Measurements from ENCODE around the gene GRK5.
"Not testable (repeated sequence)": the region's sequence is repeated elsewhere in the genome, so short reads cannot be mapped to it uniquely, and the experiment has no call there.

The GRK5 gene

DNA sequence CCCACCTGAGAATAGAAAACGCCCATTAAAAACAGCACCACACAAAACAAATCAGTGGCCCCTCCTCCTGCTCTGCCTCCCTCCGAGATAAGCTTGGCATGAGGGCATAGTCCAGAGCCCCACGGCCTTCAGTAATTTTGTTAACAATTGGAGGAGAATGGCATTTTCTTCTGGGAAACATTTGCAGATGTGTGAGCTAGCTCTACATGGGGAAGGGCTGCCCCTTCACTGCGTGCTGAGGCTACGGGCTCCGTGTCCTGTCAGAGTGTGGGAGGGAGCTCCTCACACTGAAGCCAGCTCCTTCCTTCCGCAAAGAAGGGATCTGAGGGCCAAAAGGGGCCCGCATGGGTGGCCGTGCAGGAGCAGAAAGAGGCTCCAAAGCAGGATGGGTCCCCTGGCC is 15.2 kb downstream of the GRK5 start:
- DNase-seq (ENCODE audit: low spot score): peak; percentile 30

DNA sequence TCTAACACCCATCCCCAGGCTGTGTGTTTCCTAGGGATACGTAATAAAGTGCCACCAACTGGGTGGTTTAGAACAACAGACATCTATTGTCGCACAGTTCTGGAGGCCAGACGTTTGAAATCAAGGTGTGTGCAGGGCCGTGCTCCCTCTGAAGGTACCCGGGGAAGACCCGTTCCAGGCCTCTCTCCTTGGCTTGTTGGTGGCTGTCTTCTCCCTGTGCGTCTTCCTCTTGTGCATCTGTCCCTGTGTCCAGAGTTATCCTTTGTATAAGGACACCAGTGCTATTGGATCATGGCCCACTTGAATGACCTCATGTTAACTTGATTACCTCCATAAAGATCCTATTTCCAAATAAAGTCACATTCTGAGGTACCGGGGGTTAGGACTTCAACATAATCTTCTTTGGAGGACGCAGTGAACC is 15.6 kb downstream of the GRK5 start:
- no peak for DNase-seq (ENCODE audit: low spot score)

DNA sequence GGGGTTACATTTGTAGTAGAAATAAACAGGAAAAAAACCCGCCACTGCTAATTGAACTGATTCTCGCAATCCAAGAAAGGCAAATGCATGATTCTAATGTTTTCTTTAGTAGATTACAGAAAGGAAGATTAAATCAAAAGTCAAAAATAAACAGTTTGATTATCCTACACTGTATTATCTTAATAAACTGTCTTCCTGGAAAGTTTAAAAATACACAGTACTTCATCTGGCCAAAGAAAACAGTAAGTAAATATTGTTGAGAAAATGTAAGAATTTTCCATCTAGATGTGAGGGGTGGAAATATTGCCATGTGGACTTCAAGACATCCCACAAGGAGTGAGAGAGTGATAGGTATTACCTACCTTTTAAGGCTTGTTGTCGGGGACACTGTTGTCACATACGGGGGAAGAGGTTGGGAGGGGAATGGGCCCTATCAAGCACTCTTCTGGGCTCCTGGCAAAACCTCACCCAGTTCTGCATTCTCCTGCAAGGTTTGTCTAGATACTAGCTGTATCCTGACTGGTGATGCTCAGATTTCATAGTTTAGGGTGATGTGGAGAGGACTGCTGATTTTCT is 17.8 kb downstream of the GRK5 start:
- DNase-seq (ENCODE audit: low spot score): no peak

DNA sequence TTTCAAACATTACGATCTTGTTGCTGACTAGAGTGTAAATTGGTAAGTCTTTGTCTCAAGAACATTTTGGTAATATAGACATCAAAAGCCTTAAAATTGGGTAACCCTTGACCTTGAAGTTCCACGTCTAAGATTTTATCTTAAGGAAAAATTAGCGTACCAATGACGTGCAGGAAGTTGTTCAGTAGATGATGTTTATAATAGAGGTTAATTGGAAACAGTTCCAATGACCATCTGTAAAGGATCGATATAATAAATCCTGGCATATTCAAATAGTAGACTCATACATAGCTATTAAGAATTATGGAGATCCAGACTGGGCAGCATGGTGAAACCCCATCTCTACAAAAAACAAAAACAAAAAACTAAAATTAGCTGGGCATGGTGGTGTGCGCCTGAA is 20.5 kb downstream of the GRK5 start:
- DNase-seq (ENCODE audit: low spot score): no peak

DNA sequence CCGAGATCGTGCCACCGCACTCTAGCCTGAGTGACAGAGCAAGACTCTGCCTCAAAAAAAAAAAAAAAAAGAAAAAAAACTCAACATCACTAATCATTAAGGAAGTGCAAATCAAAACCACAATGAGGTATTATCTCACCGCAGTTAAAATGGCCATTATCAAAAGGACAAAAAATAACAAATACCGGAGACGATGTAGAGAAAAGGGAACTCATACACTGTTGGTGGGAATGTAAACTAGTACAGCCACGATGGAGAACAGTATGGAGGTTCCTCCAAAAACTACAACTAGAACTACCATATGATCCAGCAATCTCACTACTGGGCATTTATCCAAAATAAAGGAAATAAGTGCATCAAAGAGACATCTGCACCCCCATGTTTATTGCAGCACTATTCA is 24.3 kb downstream of the GRK5 start:
- no peak for DNase-seq (ENCODE audit: low spot score)

DNA sequence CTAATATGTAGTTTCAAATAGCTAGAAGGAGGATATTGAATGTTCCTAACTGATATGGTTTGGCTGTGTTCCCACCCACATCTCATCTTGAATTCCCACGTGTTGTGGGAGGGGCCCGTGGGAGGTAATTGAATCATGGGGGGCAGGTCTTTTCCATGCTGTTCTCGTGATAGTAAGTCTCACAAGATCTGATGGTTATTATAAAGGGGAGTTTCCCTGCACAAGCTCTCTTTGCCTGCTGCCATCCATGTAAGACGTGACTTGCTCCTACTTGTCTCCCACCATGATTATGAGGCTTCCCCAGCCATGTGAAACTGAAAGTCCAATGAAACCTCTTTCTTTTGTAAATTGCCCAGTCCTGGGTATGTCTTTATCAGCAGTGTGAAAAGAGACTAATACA is 25.1 kb downstream of the GRK5 start:
- DNase-seq (ENCODE audit: low spot score): not testable (repeated sequence)

DNA sequence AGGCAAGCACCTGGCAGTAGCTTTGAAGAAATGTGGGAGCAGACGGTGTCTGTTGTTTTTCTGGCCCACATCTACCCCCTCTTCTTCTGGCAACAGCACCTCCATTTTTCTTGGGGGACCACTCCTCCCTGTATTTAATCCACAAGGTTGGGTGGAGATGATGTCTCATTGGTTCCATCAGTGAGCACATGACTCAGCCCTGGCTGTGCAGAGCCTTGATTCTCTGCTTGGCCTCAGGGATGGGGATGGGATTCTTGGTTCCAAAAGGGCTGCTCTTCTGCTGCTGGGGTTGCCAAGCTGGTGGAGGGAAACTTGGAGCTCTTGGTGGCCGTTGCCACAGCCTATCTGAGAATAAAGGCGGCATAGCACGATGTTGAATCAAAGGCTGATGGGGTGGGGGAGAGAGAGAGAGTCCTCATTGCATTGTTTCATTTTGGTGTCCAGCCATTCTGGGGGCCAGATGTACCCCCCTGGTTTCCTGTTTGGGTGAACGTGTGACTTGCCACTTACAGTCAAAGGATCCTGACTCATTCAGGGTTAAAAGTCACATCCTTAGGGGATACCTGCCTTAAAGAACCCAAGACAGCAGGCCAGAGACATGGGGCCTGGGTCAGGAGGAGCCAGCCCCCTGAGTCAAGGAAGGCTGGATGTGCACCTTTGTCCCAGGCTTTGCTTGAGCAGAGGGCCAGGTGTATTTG is 25.9 kb downstream of the GRK5 start:
- DNase-seq (ENCODE audit: low spot score): no peak

DNA sequence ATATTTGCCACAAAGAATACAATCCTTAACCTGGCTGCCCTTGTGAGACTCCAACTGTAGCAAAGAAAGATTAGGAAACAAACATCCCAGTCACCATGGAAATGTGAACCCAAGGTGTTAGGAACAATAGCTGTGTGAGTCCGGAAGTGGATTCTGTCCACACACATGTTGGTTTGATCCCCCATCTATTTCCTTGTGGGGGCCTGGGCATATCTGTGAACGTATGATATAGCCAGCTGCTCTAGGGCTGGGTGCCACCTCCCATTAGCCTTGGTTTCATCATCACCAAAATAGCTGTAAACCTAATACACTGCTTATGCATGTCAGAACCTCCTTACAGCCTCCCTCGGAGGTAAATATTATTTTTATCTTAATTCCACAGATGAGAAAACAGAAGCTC is 26.4 kb downstream of the GRK5 start:
- no peak for DNase-seq (ENCODE audit: low spot score)

DNA sequence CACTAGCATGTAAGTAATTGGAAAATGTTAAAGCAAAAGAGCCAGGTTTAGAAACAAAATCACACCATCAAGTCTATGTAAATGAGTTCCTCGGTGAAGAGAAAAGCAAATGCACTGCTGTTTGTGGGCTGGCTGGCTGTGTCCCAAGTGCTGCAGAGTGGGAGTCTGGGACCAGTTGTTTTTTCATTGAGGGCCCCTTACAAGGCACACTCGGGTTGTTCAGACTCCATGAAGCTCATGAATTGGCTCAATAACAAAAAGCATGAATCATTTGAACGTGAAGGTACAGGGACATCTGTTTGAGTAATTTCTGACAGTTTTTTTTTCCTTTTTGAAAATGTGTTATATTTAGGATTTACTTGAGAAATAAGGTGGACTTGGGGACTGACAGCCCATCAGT is 28.0 kb downstream of the GRK5 start:
- no peak for DNase-seq (ENCODE audit: low spot score)

DNA sequence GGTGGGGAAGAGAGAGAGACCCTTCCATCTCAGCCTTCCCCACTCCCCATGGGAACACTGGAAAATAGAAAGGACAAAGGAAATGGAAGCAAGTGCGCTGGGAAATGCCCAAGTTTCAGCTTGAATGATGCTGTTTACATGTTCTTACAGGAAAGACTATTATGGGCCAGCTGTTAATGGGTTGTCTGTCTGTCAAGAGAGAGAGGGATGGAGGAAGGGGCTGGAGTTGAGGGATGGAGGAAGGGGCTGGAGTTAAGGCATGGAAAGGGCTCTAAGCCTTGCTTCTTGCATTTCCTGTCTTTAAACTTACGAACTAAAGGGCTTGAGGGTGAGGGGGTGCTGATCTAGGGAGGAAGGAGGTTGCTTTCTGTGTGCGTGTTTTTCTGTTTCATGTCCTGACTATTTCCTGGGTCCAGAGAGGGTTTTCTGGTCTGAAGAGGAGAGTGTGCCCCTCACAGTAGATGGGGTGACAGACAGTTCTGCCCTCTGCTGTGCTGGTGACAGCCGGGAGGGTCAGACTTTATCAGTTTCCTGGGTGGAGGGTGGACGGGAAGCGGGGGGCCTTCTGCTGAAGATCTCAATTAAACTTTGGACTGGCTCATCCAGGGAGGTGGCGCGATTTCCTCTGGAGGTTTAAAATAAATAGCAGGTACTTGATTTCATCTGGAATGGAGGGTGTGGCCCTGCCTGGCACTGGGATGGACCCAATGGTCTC is 30.5 kb downstream of the GRK5 start:
- no peak for DNase-seq (ENCODE audit: low spot score)

DNA sequence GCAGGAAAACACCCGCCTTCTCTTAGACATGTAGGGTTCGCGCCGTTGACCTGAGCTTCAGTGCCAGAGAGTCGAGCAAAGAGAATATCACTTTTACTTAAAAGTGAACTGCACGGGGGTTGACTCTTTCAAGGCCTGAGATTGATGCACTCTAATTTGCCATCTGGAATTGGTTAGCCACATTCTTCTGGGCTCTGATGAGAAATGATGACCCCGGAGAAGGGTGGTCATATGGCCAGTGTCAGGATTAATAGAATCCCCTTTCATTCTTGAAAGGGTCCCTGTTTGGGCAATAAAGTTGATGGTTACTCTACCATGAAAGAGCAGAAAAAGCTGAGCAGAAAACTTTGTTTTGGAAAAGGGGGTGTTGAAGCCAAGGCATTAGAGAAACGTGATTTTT is 31.2 kb downstream of the GRK5 start:
- no peak for DNase-seq (ENCODE audit: low spot score)

DNA sequence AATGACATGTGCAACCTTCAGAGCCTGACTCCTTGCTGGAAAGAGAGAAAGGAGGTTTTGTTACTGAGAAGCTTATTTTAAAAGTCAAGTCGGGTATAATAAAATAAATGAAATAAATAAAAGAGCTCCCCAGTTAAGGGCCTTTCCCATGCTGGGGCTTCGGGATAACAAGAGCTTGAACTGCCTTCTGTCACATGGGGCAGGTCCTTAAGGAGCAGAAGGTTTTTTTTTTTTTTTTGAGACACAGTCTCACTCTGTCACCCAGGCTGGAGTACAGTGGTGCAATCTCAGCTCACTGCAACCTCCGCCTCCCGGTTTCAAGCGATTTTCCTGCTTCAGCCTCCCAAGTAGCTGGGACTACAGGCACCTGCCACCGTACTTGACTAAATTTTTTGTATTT is 31.6 kb downstream of the GRK5 start:
- not testable (repeated sequence) for DNase-seq (ENCODE audit: low spot score)

DNA sequence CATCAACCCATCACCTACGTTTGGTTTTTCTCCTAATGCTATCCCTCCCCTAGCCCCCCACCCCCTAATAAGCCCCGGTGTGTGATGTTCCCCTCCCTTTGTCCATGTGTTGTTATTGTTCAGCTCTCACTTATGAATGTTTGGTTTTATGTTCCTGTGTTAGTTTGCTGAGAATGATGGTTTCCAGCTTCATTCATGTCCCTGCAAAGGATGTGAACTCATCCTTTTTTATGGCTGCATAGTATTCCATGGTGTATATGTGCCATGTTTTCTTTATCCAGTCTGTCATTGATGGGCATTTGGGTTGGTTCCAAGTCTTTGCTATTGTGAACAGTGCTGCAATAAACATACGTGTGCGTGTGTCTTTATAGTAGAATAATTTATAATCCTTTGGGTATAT is 32.3 kb downstream of the GRK5 start:
- not testable (repeated sequence) for DNase-seq (ENCODE audit: low spot score)

DNA sequence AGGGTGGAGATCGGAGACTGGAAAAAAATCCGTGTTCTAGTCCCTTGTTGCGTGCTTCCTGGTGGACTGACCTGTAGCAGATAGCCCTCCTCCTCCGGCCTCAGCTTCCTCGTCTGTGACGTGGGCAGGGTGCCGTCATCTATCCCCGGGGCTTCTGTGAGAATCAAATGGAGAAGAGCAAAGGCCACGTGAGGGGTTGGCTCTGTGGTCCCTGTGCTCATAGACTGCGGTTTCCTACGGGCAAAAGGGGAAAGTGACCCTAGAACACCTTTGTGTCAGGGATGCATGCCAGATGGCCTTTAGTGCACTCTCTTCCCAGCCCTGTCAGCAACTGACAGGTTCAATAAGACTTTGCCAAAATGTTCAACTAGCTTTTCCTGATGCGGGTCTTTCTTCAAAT is 33.7 kb downstream of the GRK5 start:
- no peak for DNase-seq (ENCODE audit: low spot score)

DNA sequence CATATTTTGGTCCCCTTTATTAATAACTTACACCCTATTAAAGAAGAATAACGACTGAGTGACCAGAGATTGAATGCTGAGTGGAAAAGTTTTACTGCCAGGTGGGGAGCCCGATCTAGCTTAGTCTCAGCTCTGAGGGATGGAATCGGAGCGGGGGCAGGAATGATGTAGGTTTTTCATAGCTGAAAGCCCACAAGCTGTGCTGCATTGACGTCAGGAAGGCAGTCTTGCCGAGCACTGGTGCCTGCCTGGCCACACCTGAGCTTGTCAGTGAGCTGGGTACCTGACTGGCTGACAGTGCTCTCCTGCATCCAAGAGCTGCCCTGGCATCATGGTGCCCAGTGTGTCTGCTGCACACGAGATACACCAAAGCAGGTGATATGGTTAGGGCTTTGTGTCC is 34.8 kb downstream of the GRK5 start:
- no peak for DNase-seq (ENCODE audit: low spot score)

DNA sequence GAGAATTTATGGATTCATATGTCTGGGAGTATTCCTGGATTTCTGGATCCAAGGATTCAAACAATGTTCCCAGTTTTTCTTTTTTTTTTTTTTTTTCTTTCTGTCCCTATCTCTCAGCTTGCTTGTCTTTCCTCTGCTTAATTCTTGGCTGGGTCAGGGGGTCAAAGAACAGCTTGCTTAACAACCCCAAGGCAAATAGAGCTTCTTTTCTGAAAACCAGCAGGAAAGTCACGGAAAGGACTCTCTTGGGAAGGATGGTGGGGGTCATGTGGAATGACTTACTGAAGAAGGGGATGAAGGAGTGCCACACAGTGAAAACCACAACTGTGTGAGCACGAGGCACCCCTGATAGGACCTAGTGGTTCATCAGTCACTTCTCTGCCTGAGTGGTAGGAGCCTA is 36.1 kb downstream of the GRK5 start:
- no peak for DNase-seq (ENCODE audit: low spot score)

DNA sequence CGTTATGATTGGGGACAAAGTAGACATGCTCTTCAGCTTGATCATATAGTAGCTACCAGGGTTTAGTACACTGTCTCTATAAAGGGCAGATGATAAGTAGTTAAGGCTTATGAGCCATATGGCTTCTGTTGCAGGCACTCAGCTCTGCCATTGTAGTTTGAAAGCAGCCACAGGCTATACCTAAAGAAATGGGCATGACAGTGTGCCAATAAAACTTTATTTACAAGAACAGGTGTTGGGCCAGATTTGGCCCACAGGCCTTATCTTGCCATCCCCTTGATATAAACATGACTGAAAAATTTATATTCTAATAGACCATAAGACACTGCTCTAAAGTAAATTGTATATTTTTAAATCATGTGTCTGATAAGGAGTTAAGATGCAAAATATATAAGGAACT is 36.6 kb downstream of the GRK5 start:
- DNase-seq (ENCODE audit: low spot score): no peak

DNA sequence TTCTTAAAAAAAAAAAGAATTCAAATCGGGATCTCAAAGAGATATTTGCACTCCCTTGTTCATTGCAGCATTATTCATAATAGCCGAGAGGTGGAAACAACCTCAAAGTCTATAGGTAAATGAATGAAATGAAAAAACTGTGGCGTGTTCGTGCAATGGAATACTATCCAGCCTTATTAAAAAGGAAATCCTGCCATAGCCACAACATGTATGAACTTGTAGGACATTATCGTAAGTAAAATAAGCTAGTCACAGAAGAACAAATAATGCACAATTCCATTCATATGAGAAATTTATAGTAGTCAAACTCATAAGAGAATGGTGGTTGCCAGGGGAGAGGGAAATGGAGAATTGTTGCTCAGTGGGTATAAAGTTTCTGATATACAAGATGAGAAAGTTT is 37.9 kb downstream of the GRK5 start:
- no peak for DNase-seq (ENCODE audit: low spot score)

DNA sequence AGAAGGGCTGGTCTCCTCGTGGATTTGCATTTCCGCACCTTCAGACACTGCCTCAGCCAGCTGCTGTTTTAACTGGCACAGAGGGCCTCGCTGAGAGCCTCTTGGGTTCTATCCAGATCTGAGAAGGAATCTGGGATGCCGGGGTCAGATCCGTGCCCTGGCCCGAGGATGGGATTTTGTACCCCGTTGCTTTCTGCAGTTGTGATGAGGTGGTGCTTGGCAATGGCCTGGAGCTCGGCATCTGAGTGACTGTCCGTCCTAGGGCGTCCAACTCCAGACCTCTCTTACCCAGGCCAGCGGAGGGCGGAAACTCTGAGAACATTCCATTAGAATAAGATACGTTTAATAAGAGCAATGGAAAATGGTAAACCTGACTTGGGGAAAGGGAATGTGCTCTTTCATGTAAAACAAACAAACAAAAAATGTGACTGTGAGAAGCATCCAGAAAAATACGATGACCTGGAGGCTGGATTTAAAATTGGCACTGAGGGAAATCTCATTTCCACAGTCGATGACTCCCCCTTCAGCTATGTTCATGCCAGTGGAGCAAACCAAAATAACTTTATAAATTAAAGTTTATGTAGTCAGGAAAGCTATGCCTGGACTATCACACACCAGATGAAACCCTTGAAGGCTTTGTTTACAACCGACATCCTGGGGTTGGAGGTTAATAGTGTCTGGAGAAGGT is 39.6 kb downstream of the GRK5 start:
- peak; percentile 87 for DNase-seq (ENCODE audit: low spot score)

DNA sequence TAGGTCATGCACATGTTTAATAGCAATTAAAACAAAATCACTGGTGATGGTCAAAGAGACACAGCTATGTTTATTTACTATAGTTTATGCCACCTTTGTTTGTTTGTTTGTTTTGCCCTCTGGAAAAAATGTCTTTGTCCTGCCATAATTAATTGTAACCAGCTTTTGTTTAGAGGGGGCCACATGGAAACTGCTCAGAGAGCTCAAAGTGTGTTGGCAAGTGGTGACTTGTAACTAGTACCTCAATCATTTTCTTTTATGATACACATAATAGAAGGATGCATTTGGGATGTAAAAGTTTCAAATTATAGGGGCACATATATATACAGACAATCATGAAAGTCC is 40.2 kb downstream of the GRK5 start:
- no peak for DNase-seq (ENCODE audit: low spot score)

DNA sequence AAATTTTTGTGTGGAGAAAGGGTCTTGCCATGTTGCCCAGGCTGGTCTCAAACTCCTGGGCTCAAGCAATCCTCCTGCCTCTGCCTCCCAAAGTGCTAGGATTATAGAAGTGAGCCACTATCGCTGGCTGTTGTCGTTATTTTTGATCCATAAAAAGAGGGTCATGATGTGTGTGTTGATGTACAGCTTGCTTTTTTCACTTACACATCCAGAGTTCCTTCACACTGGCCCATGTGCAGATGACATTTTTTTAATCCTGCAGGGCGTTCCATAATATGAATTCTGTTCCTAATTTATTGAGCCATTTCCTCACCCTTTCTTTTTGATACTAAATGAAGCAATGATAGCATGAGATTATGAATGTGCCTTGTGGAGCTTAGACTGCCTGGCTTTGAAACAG is 40.8 kb downstream of the GRK5 start:
- DNase-seq (ENCODE audit: low spot score): no peak

DNA sequence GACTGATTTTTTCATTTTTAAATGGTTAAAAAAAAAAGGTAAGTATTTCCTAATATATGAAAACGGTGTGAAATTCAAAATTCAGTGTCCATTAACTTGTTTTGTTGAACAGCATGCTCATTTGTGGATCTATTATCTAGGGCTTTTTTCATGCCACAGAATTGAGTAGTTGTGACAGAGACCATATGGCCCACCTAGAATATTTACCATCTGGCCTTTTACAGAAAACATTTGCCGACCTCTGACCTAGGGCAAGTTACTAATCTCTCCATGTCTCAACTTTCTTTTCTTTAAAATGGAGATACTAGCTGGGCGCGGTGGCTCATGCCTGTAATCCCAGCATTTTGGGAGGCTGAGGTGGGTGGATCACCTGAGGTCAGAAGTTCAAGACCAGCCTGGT is 41.3 kb downstream of the GRK5 start:
- no peak for DNase-seq (ENCODE audit: low spot score)

DNA sequence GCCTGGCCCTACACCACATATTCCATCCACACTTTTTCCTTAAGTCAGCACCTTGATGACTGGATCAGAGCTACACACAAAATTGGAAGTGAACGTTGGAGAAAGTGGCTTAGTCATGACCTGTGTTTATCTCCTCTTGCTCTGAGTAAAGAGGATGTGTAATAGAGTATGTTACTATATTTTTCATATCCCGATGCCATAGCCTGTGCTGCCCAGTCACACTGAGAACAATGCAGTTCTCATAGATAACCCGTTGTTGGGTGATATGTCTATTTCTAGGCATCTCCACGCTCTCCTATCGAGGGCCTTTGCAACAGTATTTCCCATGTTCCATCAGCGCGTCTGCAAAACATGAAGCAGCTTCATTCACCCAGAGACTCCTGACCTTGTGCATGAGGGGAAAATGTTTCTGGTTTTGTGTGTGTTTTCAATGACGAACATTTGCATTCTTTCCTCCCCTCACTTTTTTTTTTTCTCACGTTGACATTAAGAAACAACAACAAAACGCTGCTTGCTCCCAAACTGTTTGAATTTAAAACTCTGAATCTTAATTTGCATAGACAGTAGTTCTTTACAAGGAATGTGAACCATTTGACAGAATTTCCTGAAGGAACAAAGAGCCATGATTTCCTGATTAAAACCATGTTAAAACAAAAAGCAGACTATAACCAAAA is 43.4 kb downstream of the GRK5 start:
- peak; percentile 29 for DNase-seq (ENCODE audit: low spot score)
